GM19043 (cell line): ENCODE measurements around the gene PLSCR3.

Experiments
- ATAC-seq: cut with Tn5 transposase; IDR thresholded peaks from one replicate; pipeline ENCODE4 v1.9.1; 2021; ENCODE audit warnings: low read depth; ENCODE audit not compliant: unreplicated experiment

PLSCR3 gene

DNA sequence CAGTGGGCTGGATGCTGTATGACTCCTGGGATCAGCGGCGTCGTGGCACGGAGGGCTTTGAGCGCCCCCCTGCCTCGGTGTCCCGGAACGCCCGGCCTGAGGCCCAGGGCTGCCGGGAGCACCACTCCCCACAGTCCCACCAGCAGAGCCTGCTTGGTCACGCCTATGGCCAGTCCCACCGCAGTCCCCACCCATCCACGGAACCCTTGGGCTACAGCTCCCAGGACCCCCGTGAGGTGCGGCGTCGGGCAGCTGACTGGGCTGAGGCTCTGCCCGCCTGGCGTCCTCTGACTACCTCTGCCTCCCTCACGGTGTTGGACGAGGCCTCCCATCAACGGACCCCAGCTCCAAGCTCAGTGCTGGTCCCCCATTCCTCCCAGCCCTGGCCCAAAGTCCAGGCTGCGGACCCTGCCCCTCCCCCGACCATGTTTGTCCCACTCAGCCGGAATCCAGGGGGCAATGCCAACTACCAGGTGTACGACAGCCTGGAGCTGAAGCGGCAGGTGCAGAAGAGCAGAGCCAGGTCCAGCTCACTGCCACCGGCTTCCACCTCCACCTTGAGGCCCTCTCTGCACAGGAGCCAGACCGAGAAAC is 32.7 kb upstream of the PLSCR3 start:
- ATAC-seq = no peak

DNA sequence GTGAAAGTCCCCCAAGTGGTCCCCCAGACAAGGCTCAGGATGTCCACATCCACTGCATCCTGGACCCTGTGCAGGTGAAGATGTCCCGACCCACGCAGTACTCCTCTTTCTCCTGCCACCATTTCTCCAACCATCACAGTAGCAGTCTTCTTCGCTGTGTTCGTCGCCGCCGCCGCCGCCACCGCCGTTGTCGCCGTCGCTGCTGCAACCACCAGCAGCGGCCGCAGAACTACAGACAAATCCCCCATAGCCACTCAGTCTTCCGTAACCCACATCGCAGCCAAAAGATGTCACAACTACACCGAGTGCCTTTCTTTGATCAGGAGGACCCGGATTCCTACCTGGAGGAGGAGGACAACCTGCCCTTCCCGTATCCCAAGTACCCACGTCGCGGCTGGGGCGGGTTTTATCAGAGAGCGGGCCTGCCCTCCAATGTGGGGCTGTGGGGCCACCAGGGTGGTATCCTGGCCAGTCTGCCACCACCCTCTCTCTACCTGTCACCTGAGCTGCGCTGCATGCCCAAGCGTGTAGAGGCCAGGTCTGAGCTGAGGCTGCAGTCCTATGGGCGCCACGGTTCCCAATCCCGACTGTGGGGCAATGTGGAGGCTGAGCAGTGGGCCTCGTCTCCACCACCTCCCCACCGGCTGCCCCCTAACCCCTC is 32.0 kb upstream of the PLSCR3 start:
- no peak for ATAC-seq

DNA sequence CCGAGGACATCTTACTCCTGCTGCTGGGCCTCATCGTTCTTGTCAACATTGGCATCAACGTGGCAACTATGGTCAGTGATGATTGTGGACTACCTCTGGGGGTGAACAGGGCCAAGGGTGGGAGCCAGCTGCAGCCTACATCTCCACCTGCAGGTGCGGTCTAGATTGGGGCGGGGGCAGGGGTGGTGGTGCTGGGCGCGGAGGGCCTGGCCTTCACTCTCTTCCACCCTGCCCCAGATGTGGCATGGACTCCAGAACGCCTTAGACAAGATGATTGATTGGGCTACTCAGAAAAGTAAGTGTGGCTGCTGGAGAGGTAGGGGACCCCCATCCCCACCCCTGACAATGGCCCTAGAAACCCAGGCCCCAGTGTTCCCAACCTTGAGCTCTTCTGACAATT is 31.4 kb upstream of the PLSCR3 start:
- no peak for ATAC-seq

DNA sequence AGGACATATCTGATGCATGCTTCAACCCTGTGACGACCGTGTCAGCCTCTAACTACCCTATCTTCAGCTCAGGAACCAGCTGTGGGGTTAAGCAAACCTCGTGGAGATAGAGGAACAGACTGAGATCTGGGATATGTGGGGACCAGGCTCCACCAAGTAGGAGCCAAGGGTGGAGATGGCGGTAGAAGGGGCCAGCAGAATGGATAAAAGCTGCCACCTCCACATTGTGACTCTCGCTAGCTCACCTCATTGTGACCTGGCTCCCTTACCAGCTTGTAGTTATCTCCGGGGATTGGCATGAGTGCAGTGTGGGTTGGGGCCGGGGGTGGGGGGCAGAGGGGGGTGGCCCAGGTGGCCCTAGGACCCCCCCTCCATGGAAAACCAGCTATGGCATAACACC is 31.0 kb upstream of the PLSCR3 start, which contains the start of gene SPEM2:
SPEM2 (plus strand) TSS at position 301 of the 400 bp plus-strand sequence; CDS start at position 374, 73 bp downstream.
- no peak for ATAC-seq

DNA sequence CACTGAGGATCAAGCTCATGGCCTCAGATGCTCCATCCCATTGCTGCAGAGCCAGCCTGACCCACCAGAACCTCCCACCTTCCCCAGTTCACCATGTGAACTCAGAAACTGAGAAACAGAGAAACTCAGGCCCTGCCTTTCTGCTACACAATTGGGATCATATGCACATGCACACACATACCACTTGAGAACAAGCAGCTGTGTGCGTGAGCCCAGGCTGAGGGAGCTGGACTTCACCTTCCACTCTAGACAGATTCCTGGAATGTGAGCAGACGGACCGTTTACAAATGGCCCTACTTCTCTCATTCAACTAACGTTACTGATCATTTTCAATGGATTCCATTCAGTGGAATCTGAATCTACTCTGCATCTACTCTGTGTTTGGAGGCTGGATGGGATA is 29.4 kb upstream of the PLSCR3 start:
- ATAC-seq = no peak

DNA sequence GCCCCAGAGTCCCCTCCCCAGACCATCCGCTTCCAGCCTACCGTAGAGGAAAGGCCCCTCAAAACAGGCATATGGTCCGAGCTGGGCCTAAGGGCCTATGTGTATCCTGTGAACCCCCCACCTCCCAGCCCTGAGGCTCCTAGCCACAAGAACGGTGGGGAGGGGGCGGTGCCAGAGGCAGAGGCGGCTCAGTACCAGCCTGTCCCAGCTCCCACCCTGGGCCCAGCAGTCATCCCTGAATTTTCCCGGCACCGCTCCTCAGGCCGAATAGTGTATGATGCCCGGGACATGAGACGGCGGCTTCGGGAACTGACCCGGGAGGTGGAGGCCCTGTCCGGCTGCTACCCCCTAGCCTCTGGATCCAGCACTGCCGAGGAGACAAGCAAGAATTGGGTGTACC is 26.9 kb upstream of the PLSCR3 start:
- no peak for ATAC-seq

DNA sequence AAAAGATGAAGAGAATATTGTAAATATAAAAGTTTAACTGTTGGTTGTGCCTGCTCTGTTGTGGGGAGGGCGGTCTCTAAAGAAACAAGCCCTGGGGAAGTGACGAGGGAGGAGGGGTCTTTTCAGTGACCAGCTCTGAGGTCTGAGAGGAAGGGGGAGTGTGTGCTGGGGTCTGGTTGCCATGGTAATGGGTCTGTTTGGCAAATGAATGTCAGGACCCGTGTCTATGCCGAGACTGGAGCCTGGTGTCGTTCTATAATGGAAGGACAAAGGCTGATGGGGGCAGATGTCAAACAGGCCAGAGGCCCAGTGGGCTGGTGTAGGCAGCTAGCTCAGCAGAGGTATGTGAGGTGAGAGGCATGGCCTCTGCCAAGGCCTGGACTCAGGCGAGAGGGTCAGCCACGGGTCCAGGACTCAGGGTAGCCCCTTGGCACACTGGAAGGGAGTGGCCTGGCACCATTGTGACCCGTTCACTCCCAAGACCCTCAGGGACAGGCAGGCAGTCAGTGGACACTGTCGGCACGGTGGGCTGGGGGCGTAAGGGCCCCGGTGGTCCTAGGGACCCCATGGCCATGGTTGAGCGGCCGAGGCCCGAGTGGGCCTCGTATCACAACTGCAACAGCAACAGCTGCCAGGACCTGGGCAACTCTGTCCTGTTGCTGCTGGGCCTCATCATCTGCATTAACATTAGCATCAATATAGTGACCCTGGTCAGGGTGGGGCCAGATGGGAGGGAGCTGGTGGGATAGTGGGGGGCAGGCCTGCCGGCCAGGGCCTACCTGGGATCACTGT is 25.7 kb upstream of the PLSCR3 start, which contains the start of gene SPEM1:
SPEM1 (plus strand) TSS at position 506 of the 792 bp plus-strand sequence; CDS start at position 567, 61 bp downstream.
- no peak for ATAC-seq

DNA sequence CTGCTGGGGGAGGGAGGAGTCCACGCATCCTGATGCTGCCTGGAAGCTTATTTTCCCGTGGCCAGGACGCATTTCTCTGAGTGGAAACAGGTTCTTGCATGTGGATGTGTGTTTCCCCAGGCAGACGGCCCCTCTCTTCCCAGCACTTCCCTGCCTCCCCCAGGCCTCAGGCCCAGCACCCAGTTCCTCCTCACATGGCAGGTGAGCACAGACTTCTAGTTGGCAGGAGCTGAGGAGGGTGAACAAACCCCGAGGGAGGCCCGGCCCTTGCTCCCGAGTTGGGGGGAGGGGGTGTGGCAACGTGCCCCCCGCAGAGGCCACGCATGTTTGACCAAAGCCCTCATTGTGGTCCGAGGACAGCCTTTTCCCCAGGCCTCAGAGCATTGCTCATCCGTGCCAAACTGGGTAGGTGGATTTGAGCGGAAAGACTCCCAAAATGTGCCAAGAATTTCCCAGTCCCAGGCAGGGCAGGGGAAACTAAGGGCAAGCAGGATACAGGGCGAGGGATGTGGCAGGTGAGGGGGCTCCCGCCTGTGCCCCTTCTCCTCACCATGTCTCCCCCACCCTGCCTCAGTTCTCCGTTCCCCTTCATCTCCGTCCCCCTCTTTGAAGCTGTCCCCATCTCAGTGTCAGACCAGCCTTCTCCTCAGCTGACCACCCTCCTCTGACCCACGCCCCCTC is 24.3 kb upstream of the PLSCR3 start:
- no peak for ATAC-seq

DNA sequence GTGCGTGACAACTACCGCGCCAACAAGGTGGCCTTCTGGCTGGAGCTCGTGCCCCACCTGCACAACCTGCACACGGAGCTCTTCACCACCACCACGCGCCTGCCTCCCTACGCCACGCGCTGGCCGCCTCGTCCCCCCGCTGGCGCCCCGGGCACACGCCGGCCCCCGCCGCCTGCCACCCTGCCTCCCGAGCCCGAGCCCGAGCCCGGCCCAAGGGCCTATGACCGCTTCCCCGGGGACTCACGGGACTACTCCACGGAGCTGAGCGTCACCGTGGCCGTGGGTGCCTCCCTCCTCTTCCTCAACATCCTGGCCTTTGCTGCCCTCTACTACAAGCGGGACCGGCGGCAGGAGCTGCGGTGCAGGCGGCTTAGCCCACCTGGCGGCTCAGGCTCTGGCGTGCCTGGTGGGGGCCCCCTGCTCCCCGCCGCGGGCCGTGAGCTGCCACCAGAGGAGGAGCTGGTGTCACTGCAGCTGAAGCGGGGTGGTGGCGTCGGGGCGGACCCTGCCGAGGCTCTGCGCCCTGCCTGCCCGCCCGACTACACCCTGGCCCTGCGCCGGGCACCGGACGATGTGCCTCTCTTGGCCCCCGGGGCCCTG is 22.8 kb upstream of the PLSCR3 start:
- ATAC-seq = no peak

DNA sequence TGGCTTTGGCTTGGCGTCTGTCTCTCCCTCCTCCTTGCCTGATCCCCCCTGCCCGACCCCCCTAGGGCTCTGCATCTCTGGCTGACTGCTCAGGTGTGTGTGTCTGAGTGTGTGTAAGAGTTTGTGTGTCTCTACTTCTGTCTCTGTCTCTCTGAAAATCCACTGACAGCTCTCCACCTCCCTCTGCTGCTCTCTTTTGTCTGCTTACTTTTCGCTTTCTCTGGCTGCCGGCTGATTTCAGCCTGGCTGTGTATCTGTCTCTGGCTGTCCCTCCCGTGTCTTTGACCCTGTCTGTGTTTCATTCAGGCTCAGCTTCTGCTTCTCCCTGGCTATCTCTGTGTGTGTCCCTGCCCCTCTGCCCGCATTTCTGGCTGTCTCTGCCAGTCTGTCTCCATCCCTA is 22.0 kb upstream of the PLSCR3 start:
- no peak for ATAC-seq

DNA sequence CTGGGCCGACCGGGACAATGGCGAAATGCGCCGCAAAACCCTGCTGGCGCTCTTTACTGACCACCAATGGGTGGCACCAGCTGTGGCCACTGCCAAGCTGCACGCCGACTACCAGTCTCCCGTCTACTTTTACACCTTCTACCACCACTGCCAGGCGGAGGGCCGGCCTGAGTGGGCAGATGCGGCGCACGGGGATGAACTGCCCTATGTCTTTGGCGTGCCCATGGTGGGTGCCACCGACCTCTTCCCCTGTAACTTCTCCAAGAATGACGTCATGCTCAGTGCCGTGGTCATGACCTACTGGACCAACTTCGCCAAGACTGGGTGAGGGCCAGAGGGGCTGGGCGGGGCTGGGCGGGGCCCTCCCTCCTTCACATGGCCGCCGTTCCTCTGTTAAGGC is 21.5 kb upstream of the PLSCR3 start:
- no peak for ATAC-seq

DNA sequence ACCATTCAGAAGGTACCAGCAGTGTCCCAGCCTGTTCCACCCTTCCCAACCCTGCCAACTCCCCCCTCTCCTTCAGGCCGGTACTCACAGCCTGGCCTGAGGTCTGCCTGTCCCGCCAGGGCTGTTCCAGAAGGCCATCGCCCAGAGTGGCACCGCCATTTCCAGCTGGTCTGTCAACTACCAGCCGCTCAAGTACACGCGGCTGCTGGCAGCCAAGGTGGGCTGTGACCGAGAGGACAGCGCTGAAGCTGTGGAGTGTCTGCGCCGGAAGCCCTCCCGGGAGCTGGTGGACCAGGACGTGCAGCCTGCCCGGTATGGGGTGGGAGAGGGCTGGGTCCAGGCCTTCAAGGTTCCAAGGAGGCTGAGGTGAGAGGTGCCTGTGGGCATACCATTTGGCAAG is 20.5 kb upstream of the PLSCR3 start:
- no peak for ATAC-seq

DNA sequence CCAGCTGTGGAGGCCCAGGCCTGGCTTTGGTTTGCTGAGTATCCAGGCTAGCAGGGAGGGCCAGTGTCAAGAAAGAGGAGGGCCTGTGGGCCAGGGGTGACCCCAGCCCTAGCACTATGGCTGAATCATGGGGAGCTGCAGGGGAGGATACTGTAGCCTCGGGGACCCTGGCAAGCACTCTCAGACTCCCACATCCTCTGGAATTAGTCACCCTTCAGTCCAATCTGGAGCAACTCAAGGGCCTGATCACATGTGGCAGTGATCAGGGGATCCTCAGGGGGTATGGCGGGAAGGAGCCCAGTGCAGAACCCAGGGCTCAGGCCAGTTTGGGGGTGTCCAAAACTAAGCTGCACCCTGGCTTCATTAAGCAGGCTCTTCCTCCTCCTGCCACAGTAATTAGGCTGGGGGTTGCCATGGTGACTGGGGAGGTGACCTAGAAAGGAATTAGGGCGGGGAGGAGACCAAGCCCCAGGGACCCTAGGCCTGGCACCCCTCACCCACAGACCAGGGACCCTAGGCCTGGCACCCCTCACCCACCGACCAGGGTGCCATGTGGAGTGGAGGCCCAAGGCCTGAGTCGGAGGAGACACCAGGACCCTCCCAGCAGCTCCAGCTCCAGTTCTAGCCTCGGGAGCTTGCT is 19.1 kb upstream of the PLSCR3 start:
- no peak for ATAC-seq

DNA sequence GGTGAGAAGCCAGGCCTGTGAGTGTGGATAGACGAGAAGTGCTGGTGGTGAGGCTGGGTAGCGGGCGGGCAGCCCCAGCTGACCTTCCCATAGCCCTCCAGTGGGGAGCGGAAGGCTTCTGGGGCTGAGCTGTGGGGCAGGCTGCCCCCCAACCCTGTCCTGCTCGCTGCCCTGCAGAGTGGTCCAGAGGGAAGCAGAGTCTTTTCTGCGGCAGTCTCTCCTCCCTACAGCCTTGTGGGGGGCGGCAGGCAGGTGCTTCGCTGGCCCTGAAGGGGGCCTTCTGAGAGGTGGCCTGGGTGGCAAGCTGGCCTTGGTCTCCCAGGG is 17.1 kb upstream of the PLSCR3 start:
- no peak for ATAC-seq

DNA sequence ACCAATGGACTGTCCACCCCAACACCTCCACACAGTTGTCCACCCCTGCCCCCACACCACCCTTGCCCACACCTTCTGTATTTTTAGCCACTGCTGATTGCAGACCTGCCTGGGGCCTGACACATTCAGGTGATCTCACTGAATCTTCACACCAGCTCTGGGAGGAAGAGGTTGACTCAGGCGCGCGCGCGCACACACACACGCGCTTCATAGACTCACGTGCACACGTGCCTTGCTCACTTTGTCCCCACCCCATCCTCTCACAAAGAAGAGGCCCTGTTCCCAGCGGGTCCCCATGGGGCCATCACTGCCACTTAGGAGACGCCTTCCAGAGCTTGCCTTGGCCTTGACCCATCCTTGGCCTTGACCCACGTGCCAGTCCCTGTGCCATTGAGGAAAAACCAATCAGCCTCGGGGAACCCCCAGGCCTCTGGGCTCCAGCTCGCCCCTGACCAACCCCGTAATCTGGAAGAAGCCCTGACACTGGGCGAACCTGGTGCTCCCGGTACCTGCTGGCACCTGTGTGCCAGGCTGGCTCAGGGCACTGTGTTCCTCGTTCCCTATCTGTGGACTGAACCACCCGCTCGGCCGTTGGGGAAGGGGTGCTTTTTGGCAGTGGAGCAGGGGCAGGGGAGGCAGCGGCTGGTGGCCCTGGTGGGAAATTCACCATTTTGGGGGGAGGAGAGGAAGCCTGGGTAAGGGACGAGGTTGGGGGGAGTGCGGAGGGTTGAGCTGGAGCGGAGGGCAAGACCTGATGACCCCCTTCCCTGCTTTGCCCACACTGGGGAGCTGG is 16.5 kb upstream of the PLSCR3 start:
- no peak for ATAC-seq

DNA sequence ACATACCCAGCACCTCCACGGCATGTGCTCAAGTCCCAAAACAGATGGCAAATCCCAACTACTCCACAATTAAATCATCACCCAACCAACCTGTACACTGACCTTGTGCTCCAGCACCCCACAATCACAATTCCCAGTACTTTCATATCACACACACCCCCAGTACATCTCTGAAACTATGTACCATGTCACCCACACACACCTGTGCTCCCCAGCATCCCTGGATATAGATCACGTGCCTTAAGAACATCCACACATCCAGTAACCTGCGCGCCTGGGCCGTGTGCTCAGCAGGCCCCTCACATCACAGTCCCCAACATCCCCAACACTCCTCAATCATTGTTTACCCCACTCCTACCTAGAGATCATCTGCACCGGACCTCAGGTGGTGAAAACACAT is 15.4 kb upstream of the PLSCR3 start:
- no peak for ATAC-seq

DNA sequence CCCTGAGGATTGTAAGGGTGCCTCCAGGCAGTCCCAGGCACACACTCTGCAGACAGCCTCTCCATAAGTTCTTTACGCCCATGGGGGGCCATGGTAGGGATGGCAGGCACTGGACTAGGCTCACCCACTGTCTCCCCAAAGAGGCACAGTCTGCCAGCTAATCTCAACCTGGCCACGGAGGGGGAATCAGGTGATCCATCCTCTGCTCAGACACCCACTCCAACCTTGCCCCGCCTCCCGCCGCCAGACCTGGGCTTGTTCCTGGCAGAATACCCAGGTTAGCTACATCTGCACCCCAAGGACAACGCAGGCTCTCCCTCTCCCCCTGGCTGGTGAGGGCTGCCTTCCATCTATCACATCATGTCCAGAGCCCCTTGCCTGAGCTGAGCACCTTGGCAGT is 14.5 kb upstream of the PLSCR3 start:
- ATAC-seq = no peak

DNA sequence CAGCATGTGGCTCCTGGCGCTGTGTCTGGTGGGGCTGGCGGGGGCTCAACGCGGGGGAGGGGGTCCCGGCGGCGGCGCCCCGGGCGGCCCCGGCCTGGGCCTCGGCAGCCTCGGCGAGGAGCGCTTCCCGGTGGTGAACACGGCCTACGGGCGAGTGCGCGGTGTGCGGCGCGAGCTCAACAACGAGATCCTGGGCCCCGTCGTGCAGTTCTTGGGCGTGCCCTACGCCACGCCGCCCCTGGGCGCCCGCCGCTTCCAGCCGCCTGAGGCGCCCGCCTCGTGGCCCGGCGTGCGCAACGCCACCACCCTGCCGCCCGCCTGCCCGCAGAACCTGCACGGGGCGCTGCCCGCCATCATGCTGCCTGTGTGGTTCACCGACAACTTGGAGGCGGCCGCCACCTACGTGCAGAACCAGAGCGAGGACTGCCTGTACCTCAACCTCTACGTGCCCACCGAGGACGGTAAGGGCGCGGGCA is 14.0 kb upstream of the PLSCR3 start:
- no peak for ATAC-seq

DNA sequence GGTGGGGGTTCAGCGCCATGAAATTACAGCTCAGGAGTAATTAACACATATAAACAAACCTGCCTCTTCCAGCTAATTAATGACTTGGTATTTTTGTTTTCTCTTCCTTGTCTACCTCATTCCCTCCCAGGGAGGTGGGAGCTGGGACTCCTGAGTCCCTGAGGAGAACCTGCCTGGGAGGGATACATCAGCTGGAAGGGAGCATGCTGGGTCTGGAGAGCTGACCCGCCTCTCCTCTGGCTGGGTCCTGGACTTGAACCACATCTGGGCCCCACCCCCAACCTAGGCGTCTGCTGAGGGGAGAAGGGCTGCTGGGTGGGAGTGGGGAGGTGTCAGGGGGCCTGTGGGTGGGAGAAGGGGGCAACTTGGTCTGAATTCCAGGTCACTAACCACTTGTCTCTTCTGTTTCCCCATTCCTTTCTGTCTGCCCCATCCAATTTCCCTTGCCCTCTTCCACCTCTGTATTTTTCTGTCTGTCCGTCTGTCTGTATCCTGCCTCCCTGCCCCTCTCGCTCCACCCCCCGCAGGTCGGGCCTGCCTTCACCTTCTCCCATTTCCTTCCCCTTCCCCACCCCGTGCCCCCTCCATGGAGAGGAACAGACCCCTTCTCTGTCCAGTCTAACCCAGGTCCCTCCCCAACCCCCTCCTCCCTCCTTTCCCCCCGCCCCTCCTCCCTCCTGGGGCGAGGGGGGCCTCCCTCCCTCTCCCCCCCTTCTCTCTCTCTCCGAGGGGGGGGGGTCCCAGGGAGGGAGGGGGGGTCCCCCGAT is 13.3 kb upstream of the PLSCR3 start, which contains the start of gene NLGN2:
NLGN2 (plus strand) TSS at position 361 of the 767 bp plus-strand sequence. CDS start 411 bp downstream, outside the sequence.
- no peak for ATAC-seq
